ENCODE measurements around the gene NTN5. TPM values are rescaled to one million over a fixed set of nuclear protein-coding genes. Genes with fewer than 3 reads are reported as not detected.
"Not testable (repeated sequence)": the region's sequence is repeated elsewhere in the genome, so short reads cannot be mapped to it uniquely, and the experiment has no call there.

The NTN5 gene
- total RNA-seq, 1 donor from 2014 or later: 0.54 TPM

- Mint-ChIP-seq H3K4me3 (peak overlapping the region; percentile 79), H3K36me3 (ENCODE audit: low read depth) (peaks cover 7% of the 10 kb centered on the region), H3K27ac (peak overlapping the region; percentile 70), H3K4me1 (ENCODE audit: low read depth) (peaks cover 27% of the 10 kb centered on the region), H3K27me3 (ENCODE audit: insufficient read depth) (no peaks in the 10 kb centered on the region), H3K9me3 (no peaks in the 10 kb centered on the region)
- intact Hi-C loops (cut with micrococcal nuclease): loop anchor here (1.0 to 10.0 kb wide), 2 partner anchors 10 to 481 kb away; partner anchors contain the start of genes C19orf73, LIN7B and PPFIA3
- no peak for DNase-seq (ENCODE audit: low spot score)
Measured at GRCh38 chr19:48634036-48634342, 38.8 kb downstream of the NTN5 start.

- Mint-ChIP-seq H3K36me3 (ENCODE audit: low read depth) (peaks cover 7% of the 10 kb centered on the region), H3K4me1 (ENCODE audit: low read depth) (peaks cover 21% of the 10 kb centered on the region), H3K27ac (no peak overlapping the region), H3K4me3 (peak overlapping the region; percentile 79), H3K27me3 (ENCODE audit: insufficient read depth) (no peaks in the 10 kb centered on the region), H3K9me3 (no peaks in the 10 kb centered on the region)
- intact Hi-C loops (cut with micrococcal nuclease): loop anchor here (1.0 to 10.0 kb wide), 2 partner anchors 9 to 481 kb away; partner anchors contain the start of genes C19orf73, LIN7B and PPFIA3
- no peak for DNase-seq (ENCODE audit: low spot score)
Measured at GRCh38 chr19:48633148-48634035, 39.4 kb downstream of the NTN5 start.

- intact Hi-C loops (cut with micrococcal nuclease): loop anchor here (10.0 kb wide), 1 partner anchor 482 kb away; the partner anchor contains the start of genes C19orf73, LIN7B and PPFIA3
- Mint-ChIP-seq H3K27ac (peak overlapping the region; percentile 40), H3K27me3 (ENCODE audit: insufficient read depth) (no peaks in the 10 kb centered on the region), H3K4me1 (ENCODE audit: low read depth) (peaks cover 14% of the 10 kb centered on the region), H3K9me3 (no peaks in the 10 kb centered on the region), H3K36me3 (ENCODE audit: low read depth) (peaks cover 7% of the 10 kb centered on the region), H3K4me3 (no peak overlapping the region)
- DNase-seq (ENCODE audit: low spot score): no peak
Measured at GRCh38 chr19:48632692-48633147, 40.1 kb downstream of the NTN5 start.

- Mint-ChIP-seq H3K4me1 (ENCODE audit: low read depth) (peaks cover 12% of the 10 kb centered on the region), H3K27ac (peak overlapping the region; percentile 40)
- DNase-seq (ENCODE audit: low spot score); H3K9me3 Mint-ChIP-seq; H3K4me3 Mint-ChIP-seq; H3K36me3 Mint-ChIP-seq (ENCODE audit: low read depth); H3K27me3 Mint-ChIP-seq (ENCODE audit: insufficient read depth): not testable (repeated sequence)
- intact Hi-C loops (cut with micrococcal nuclease): loop anchor here (10.0 kb wide), 1 partner anchor 483 kb away; the partner anchor contains the start of genes C19orf73, LIN7B and PPFIA3
Measured at GRCh38 chr19:48632286-48632685, 40.5 kb downstream of the NTN5 start.

- Mint-ChIP-seq H3K27me3 (ENCODE audit: insufficient read depth) (no peaks in the 10 kb centered on the region), H3K4me1 (ENCODE audit: low read depth) (peaks cover 16% of the 10 kb centered on the region), H3K9me3 (no peaks in the 10 kb centered on the region), H3K36me3 (ENCODE audit: low read depth) (peaks cover 9% of the 10 kb centered on the region), H3K4me3 (no peak overlapping the region), H3K27ac (no peak overlapping the region)
- no peak for DNase-seq (ENCODE audit: low spot score)
- intact Hi-C loops (cut with micrococcal nuclease): loop anchor here (10.0 kb wide), 1 partner anchor 484 kb away; the partner anchor contains the start of genes C19orf73, LIN7B and PPFIA3
Measured at GRCh38 chr19:48631225-48631624, 41.6 kb downstream of the NTN5 start.

- no peak for DNase-seq (ENCODE audit: low spot score)
- Mint-ChIP-seq H3K4me1 (ENCODE audit: low read depth) (peaks cover 12% of the 10 kb centered on the region), H3K4me3 (no peak overlapping the region), H3K27ac (no peak overlapping the region), H3K9me3 (no peaks in the 10 kb centered on the region), H3K36me3 (ENCODE audit: low read depth) (peaks cover 9% of the 10 kb centered on the region), H3K27me3 (ENCODE audit: insufficient read depth) (no peaks in the 10 kb centered on the region)
- intact Hi-C loops (cut with micrococcal nuclease): loop anchor here (10.0 kb wide), 1 partner anchor 484 kb away; the partner anchor contains the start of genes C19orf73, LIN7B and PPFIA3
Measured at GRCh38 chr19:48630296-48631063, 42.3 kb downstream of the NTN5 start.

GRCh38 chr19:48629599-48630295 is 43.1 kb downstream of the NTN5 start:
- H3K27me3 Mint-ChIP-seq (ENCODE audit: insufficient read depth): no peaks in the 10 kb centered on the region
- no peak overlapping the region for H3K4me3 Mint-ChIP-seq
- no peak for DNase-seq (ENCODE audit: low spot score)
- intact Hi-C loops (cut with micrococcal nuclease): loop anchor here (10.0 kb wide), 1 partner anchor 485 kb away; the partner anchor contains the start of genes C19orf73, LIN7B and PPFIA3
- no peaks in the 10 kb centered on the region for H3K9me3 Mint-ChIP-seq
- peaks cover 13% of the 10 kb centered on the region for H3K36me3 Mint-ChIP-seq (ENCODE audit: low read depth)
- H3K4me1 Mint-ChIP-seq (ENCODE audit: low read depth): peaks cover 18% of the 10 kb centered on the region
- H3K27ac Mint-ChIP-seq: no peak overlapping the region

GRCh38 chr19:48629297-48629598 is 43.6 kb downstream of the NTN5 start:
- no peak overlapping the region for H3K27ac Mint-ChIP-seq
- intact Hi-C loops (cut with micrococcal nuclease): no loop called here
- peaks cover 17% of the 10 kb centered on the region for H3K4me1 Mint-ChIP-seq (ENCODE audit: low read depth)
- no peaks in the 10 kb centered on the region for H3K9me3 Mint-ChIP-seq
- H3K36me3 Mint-ChIP-seq (ENCODE audit: low read depth): peaks cover 13% of the 10 kb centered on the region
- DNase-seq (ENCODE audit: low spot score): no peak
- H3K4me3 Mint-ChIP-seq: no peak overlapping the region
- H3K27me3 Mint-ChIP-seq (ENCODE audit: insufficient read depth): no peaks in the 10 kb centered on the region

GRCh38 chr19:48628486-48629296 is 44.1 kb downstream of the NTN5 start:
- H3K27ac Mint-ChIP-seq: no peak overlapping the region
- no peak for DNase-seq (ENCODE audit: low spot score)
- intact Hi-C loops (cut with micrococcal nuclease): no loop called here
- peaks cover 15% of the 10 kb centered on the region for H3K36me3 Mint-ChIP-seq (ENCODE audit: low read depth)
- peaks cover 16% of the 10 kb centered on the region for H3K4me1 Mint-ChIP-seq (ENCODE audit: low read depth)
- no peaks in the 10 kb centered on the region for H3K9me3 Mint-ChIP-seq
- no peaks in the 10 kb centered on the region for H3K27me3 Mint-ChIP-seq (ENCODE audit: insufficient read depth)
- H3K4me3 Mint-ChIP-seq: no peak overlapping the region

- H3K27me3 Mint-ChIP-seq (ENCODE audit: insufficient read depth): no peaks in the 10 kb centered on the region
- no peak for DNase-seq (ENCODE audit: low spot score)
- no peak overlapping the region for H3K4me3 Mint-ChIP-seq
- no peaks in the 10 kb centered on the region for H3K9me3 Mint-ChIP-seq
- H3K4me1 Mint-ChIP-seq (ENCODE audit: low read depth): peaks cover 23% of the 10 kb centered on the region
- peaks cover 20% of the 10 kb centered on the region for H3K36me3 Mint-ChIP-seq (ENCODE audit: low read depth)
- H3K27ac Mint-ChIP-seq: no peak overlapping the region
- intact Hi-C loops (cut with micrococcal nuclease): no loop called here
Measured at GRCh38 chr19:48627865-48628314, 44.9 kb downstream of the NTN5 start.

- peaks cover 20% of the 10 kb centered on the region for H3K36me3 Mint-ChIP-seq (ENCODE audit: low read depth)
- H3K9me3 Mint-ChIP-seq: no peaks in the 10 kb centered on the region
- peak overlapping the region; percentile 48 for H3K27ac Mint-ChIP-seq
- intact Hi-C loops (cut with micrococcal nuclease): no loop called here
- no peaks in the 10 kb centered on the region for H3K27me3 Mint-ChIP-seq (ENCODE audit: insufficient read depth)
- peaks cover 26% of the 10 kb centered on the region for H3K4me1 Mint-ChIP-seq (ENCODE audit: low read depth)
- no peak for DNase-seq (ENCODE audit: low spot score)
- H3K4me3 Mint-ChIP-seq: no peak overlapping the region
Measured at GRCh38 chr19:48627201-48627864, 45.5 kb downstream of the NTN5 start.

Measured in activated T-helper 1 cell treated with anti-CD3 and anti-CD28 coated beads, Interleukin-12 subunit alpha, Interleukin-12 subunit beta, Interleukin-2, Interleukin-4 antibody, amounts not matched to agents 30 ng/mL and 10 ng/mL and 1 ng/mL, durations not matched to agents 14 hours and 24 hours and 36 hours (primary cell).